Psoas muscle (tissue), 8 donors: ENCODE results near the gene DLX4. TPM values are rescaled to one million over a fixed set of nuclear protein-coding genes. Genes with fewer than 3 reads are reported as not detected.

ENCODE experiments used
- ATAC-seq, 4 donors: fragments of 200-7000 bp; cut with Tn5 transposase; one replicate each; pipeline ENCODE4 v1.9.1; 2020; ENCODE audit warnings: moderate library complexity in 3 of 4, mild to moderate bottlenecking in 2 of 4
- DNase-seq, 2 donors: peaks; one replicate each; pipeline ENCODE4 v3.0.0-alpha.2; 2020
- H3K27ac ChIP-seq: fragments of 200-600 bp; one replicate; pipeline ENCODE4 v1.8.0; 2022
- H3K27me3 ChIP-seq, 3 donors: fragments of 200-600 bp in 1 of 3; one replicate each; pipeline versions ENCODE4 v1.6.1 to v1.8.0; 2013 to 2022; ENCODE audit warnings: low read length in 2 of 3, mild to moderate bottlenecking in 2 of 3, moderate library complexity in 1 of 3; ENCODE audit not compliant: insufficient read depth in 3 of 3
- H3K36me3 ChIP-seq, 2 donors: fragments of 200-600 bp in 1 of 2; one replicate each; pipeline versions ENCODE4 v1.6.1 to v1.8.0; 2013 to 2022; ENCODE audit warnings: low read depth in 1 of 2, mild to moderate bottlenecking in 1 of 2, moderate library complexity in 1 of 2; ENCODE audit not compliant: insufficient read depth in 1 of 2
- H3K4me1 ChIP-seq: fragments of 200-600 bp; one replicate; pipeline ENCODE4 v1.8.0; 2022
- H3K4me3 ChIP-seq: fragments of 200-600 bp; one replicate; pipeline ENCODE4 v1.8.0; 2022; ENCODE audit warnings: mild to moderate bottlenecking
- H3K9me3 ChIP-seq: fragments of 200-600 bp; one replicate; pipeline ENCODE4 v1.8.0; 2022
- WGBS, 3 donors: extraction: QIAGEN DNeasy Blood & Tissue Kit; methylation state at CpG; one replicate each; pipeline versions ENCODE4 v1.1.6 to v1.1.7; 2013; 5-methylcytosine and 5-hydroxymethylcytosine counted together
- intact Hi-C, 2 donors: fragments of 100-400 bp; cut with DNase I; formaldehyde crosslinking; loops; one replicate each; pipeline versions ENCODE4 v1.11.0 to v1.14.2; 2022
- polyA plus RNA-seq, 3 donors: library from polyadenylated mRNA; stranded (reverse); fragments of 200-250 nt; gene quantifications; one replicate each; pipeline ENCODE4 v1.2.3, GENCODE V29; 2013
- total RNA-seq, 4 donors: library from RNA; stranded (reverse); fragmentation: NEBNext Ultra II Directional in 2 of 4; extraction: Animal tissue kit (Norgen Biotek cat#: 25700) in 2 of 4; gene quantifications; one replicate each; pipeline versions ENCODE4 v1.2.1 to v1.2.4, GENCODE V29; 2021 to 2023
- TF ChIP-seq, protein P1 (sequence below): fragments of 200-600 bp; IDR thresholded peaks from one replicate; pipeline ENCODE4 v1.8.0; 2022; ENCODE audit warnings: antibody characterized with exemption
- donor health status: healthy with polysubstance abuse.
- donor health status: DM: no; HTN: no; CAD: no; lungs with moderate emphysema.
- donor health status: Bipolar disorder and iron deficiency.
- donor health status: healthy.
- donor health status: DM: yes; HTN: yes; CAD: no.
- donor health status: DM: no; HTN: no; CAD: no.
- donor health status: DM: no; HTN: no; CAD: no.
- donor health status: DM: yes; HTN: yes; CAD: no.

DLX4 gene
- total and polyA plus RNA-seq, 7 donors: not detected

DNA sequence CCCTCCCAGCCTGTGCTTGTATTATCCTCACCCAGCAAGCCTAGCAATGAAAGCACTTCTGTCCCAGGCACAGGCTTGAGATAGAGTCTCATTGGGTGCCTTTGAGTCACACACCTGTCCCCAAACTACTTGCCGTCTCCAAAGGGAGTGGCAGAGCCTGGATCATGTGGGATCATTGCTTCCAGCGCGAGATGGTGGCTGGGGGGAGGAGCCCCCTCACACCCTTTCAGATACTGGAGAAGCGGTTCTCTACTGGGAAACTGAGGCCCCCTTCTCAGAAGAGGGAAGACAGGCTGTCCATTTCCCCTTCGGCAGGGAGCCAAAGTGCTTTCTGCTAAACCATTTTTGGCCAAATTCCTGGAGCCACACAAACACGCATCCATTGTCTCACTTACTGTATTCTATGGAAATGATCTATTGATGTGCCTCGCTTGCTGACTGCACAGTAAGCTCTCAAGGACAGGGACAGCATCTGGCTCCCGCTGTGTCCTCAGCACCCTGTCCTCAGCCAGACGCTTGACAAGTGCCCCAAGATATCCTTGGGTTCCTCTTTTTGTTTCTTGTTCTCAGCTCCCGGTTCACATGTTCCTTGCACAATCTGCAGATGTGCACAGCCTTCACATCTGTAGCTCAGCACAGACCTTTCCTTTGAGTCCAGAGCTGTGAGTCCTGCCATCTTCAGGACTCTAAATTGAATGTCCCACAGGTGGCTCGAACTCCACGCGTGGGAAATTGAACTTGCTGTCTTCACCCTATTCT is 52.0 kb downstream of the DLX4 start:
- Histone ChIP-seq H3K9me3 (no peaks in the 10 kb centered on the region), H3K4me3 (no peak overlapping the region), H3K27ac (no peak overlapping the region), H3K27me3 (no peaks in the 10 kb centered on the region), H3K36me3 (no peaks in the 10 kb centered on the region), H3K4me1 (no peaks in the 10 kb centered on the region)
- ATAC-seq (no peak), DNase-seq (no peak)
- TF ChIP-seq, protein P1, sequence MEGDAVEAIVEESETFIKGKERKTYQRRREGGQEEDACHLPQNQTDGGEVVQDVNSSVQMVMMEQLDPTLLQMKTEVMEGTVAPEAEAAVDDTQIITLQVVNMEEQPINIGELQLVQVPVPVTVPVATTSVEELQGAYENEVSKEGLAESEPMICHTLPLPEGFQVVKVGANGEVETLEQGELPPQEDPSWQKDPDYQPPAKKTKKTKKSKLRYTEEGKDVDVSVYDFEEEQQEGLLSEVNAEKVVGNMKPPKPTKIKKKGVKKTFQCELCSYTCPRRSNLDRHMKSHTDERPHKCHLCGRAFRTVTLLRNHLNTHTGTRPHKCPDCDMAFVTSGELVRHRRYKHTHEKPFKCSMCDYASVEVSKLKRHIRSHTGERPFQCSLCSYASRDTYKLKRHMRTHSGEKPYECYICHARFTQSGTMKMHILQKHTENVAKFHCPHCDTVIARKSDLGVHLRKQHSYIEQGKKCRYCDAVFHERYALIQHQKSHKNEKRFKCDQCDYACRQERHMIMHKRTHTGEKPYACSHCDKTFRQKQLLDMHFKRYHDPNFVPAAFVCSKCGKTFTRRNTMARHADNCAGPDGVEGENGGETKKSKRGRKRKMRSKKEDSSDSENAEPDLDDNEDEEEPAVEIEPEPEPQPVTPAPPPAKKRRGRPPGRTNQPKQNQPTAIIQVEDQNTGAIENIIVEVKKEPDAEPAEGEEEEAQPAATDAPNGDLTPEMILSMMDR: no peak
- intact Hi-C loops: no loop called here
- WGBS, 3 donors: 50 to 71% (median 56%) methylated on average over 13 of the region's 13 CpGs

DNA sequence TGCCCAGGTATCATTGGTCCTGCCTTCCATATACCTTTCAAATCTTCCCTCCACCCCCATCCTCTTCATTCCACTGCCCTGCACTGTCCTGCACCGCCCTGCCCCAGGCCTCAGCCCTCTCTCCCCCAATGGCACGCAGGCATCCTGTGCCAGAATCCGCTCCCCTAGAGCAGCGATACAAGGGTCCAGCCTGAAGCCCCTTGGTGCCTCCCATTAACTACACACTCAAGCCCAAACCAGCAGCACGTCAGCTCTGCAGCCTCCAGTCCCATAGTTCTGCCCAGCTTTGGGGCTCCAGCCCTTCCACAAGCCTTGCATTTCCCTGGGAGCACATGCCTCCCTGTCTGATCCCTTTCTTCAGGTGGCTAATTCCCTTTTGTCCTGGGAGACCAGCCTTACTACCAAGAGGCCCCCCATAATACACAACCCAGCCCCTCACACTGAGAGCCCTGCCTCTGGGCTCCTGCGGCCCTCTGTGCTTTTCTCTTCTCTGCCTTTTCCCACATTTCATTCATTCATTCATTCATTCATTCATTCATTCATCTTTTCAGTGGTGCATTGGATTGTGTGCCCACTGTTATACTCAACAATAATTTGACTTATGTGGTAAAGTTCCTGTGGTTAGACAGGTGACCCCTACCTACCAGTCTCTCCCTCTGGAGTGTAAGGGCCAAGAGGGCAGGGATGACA is 52.8 kb downstream of the DLX4 start:
- no peaks in the 10 kb centered on the region for H3K4me1 ChIP-seq
- TF ChIP-seq, protein P1: no peak
- ATAC-seq (no peak), DNase-seq (no peak)
- WGBS, 3 donors: 88 to 90% (median 89%) methylated on average over 6 of the region's 6 CpGs
- H3K27ac ChIP-seq: no peak overlapping the region
- no peaks in the 10 kb centered on the region for H3K9me3 ChIP-seq
- intact Hi-C loops: no loop called here
- H3K4me3 ChIP-seq: no peak overlapping the region
- no peaks in the 10 kb centered on the region for H3K36me3 ChIP-seq
- H3K27me3 ChIP-seq: no peaks in the 10 kb centered on the region

DNA sequence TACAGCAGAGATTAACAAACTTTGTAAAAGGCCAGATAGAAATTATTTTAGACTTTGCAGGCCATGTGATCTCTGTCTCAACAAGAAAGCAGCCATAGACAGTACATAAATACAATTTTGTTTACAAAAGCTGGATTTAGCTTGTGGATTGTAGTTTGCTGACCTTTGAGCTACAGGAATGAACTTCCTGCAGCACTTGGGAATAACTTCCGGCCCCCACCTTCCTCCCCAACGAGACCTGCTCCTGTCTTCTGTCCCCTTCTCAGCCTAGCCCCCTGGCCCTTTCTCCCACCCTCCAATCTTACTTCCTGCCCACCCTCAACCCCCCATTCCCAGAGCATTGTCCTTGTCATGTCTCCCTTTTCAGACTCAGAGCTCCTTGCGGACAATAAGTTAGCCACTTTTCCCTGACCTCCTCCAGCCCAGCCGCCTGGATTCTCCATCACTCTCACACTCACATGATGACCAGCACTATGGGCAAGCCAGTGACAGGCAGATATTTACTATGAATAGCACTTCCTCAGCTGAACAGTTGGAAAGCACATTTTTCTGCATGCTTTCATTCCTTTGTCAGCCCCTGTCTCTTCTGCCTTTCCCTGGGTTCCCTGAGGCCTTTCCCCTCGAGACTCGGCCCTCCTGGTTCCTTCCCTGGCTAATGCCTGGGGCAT is 53.6 kb downstream of the DLX4 start:
- Histone ChIP-seq H3K27ac (no peak overlapping the region), H3K4me1 (peaks cover 6% of the 10 kb centered on the region), H3K27me3 (peaks cover 0 to 6% (median 0%) of the 10 kb centered on the region in 3 donors), H3K4me3 (no peak overlapping the region), H3K36me3 (no peaks in the 10 kb centered on the region), H3K9me3 (no peaks in the 10 kb centered on the region)
- no peak for DNase-seq
- 61 to 69% (median 68%) methylated on average over 6 of the region's 6 CpGs for WGBS, 3 donors
- TF ChIP-seq, protein P1: no peak
- intact Hi-C loops: no loop called here
- no peak for ATAC-seq

DNA sequence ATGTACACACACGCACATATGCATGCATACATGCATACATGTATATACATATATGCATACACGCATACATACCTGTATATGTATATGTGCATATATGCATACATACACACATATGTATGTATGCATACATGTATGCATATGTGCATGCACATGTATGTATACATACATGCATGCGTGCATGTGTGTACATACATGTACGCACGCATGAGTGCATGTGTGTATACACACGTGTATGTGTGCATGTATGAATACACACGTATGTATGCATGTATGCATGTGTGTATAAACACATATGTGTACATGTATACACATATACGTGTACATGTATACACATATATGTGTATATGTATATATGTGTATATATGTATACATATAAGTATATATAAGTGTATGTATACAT is 54.5 kb downstream of the DLX4 start:
- 65 to 68% (median 65%) methylated on average over 8 of the region's 8 CpGs for WGBS, 3 donors
- ATAC-seq (no peak), DNase-seq (no peak)
- H3K4me3 ChIP-seq: no peak overlapping the region
- no peaks in the 10 kb centered on the region for H3K36me3 ChIP-seq
- TF ChIP-seq, protein P1: no peak
- peaks cover 6% of the 10 kb centered on the region for H3K4me1 ChIP-seq
- H3K9me3 ChIP-seq: no peaks in the 10 kb centered on the region
- H3K27me3 ChIP-seq: peaks cover 0 to 13% (median 2%) of the 10 kb centered on the region in 3 donors
- intact Hi-C loops: no loop called here
- H3K27ac ChIP-seq: no peak overlapping the region

Other genes with a start within 250 kb of the DLX4 start
- 1 to 10 TPM in 3 of 4 donors, under 1 TPM in 1; 0.71 to 5.1 (median 2.2) TPM for gene FAM117A, start 205.1 kb upstream of the DLX4 start, total RNA-seq
- 1 to 10 TPM; 1.8 to 2.7 (median 2.1) TPM for gene FAM117A, start 205.1 kb upstream of the DLX4 start, polyA plus RNA-seq
- gene KAT7, start 180.5 kb upstream of the DLX4 start, total RNA-seq: 10 to 100 TPM; 27.6 to 60.7 (median 54.7) TPM
- gene KAT7, start 180.5 kb upstream of the DLX4 start, polyA plus RNA-seq: 10 to 100 TPM; 15.4 to 34.1 (median 16.5) TPM
- gene TAC4, start 121.1 kb upstream of the DLX4 start, total RNA-seq: not detected
- gene TAC4, start 121.1 kb upstream of the DLX4 start, polyA plus RNA-seq: not detected
- gene DLX3, start 26.0 kb downstream of the DLX4 start, total RNA-seq: not detected
- under 1 TPM in 1 of 3 donors, not detected in 2; 0.03 TPM for gene DLX3, start 26.0 kb downstream of the DLX4 start, polyA plus RNA-seq
- 10 to 100 TPM in 3 of 4 donors, 1 to 10 TPM in 1; 7.8 to 21.9 (median 15.0) TPM for gene ITGA3, start 86.9 kb downstream of the DLX4 start, total RNA-seq
- gene ITGA3, start 86.9 kb downstream of the DLX4 start, polyA plus RNA-seq: 10 to 100 TPM in 1 of 3 donors, 1 to 10 TPM in 2; 4.9 to 21.5 (median 5.6) TPM
- 100 to 1,000 TPM in 2 of 4 donors, 10 to 100 TPM in 2; 79.3 to 213 (median 110) TPM for gene PDK2, start 126.2 kb downstream of the DLX4 start, total RNA-seq
- 10 to 100 TPM; 50.3 to 99.4 (median 55.2) TPM for gene PDK2, start 126.2 kb downstream of the DLX4 start, polyA plus RNA-seq
- gene SAMD14, start 161.0 kb downstream of the DLX4 start, total RNA-seq: 1 to 10 TPM in 3 of 4 donors, under 1 TPM in 1; 0.55 to 2.7 (median 1.3) TPM
- 1 to 10 TPM in 1 of 3 donors, under 1 TPM in 2; 0.64 to 1.3 (median 0.98) TPM for gene SAMD14, start 161.0 kb downstream of the DLX4 start, polyA plus RNA-seq
- gene PPP1R9B, start 181.5 kb downstream of the DLX4 start, total RNA-seq: 10 to 100 TPM; 15.1 to 26.5 (median 18.4) TPM
- gene PPP1R9B, start 181.5 kb downstream of the DLX4 start, polyA plus RNA-seq: 10 to 100 TPM in 2 of 3 donors, 1 to 10 TPM in 1; 7.0 to 11.3 (median 11.0) TPM
- gene SGCA, start 196.8 kb downstream of the DLX4 start, total RNA-seq: 100 to 1,000 TPM; 245 to 291 (median 266) TPM
- gene SGCA, start 196.8 kb downstream of the DLX4 start, polyA plus RNA-seq: 100 to 1,000 TPM; 120 to 254 (median 151) TPM
- 10 to 100 TPM; 10.2 to 46.6 (median 18.7) TPM for gene COL1A1, start 232.4 kb downstream of the DLX4 start, total RNA-seq
- gene COL1A1, start 232.4 kb downstream of the DLX4 start, polyA plus RNA-seq: 1 to 10 TPM; 2.3 to 5.4 (median 3.3) TPM